A673 (cell line): ENCODE measurements around the gene SAYSD1.

Source experiments
- CTCF ChIP-seq: fragments of 300-800, 200-600 bp; sonication (generic); conservative IDR thresholded peaks from 2 replicates; pipeline ENCODE4 v1.5.1; 2017; ENCODE audit warnings: low read depth, mild to moderate bottlenecking, antibody characterized with exemption, low read length, moderate library complexity, mixed read lengths
- EZH2 ChIP-seq: fragments of 200-600 bp; sonication (generic); IDR thresholded peaks from 2 replicates; pipeline ENCODE4 v1.6.1; 2017; ENCODE audit warnings: borderline replicate concordance, low read depth, mild to moderate bottlenecking, mixed read lengths, antibody characterized with exemption, low read length; ENCODE audit not compliant: poor library complexity, severe bottlenecking

GRCh38 chr6:39114388-39114703 lies 640 bp downstream of the SAYSD1 start:
- no peak for TF ChIP-seq CTCF
- no peak for TF ChIP-seq EZH2
